ENCODE measurements around the gene PSD2. TPM values are rescaled to one million over a fixed set of nuclear protein-coding genes. Genes with fewer than 3 reads are reported as not detected.

The PSD2 gene
- total and polyA plus RNA-seq, 8 donors: 0.06 to 2.5 (median 1.7) TPM; not detected in 1

GRCh38 chr5:139872851-139873794, 77.5 kb downstream of the PSD2 start:
- Histone ChIP-seq H3K9me3 (no peaks in the 10 kb centered on the region), H3K27me3 (no peaks in the 10 kb centered on the region), H3K27ac (no peak overlapping the region), H3K4me1 (no peaks in the 10 kb centered on the region), H3K4me3 (no peak overlapping the region), H3K36me3 (no peaks in the 10 kb centered on the region)
- DNase-seq (no peak), ATAC-seq (peak; percentile 32)
- intact Hi-C loops (cut with DNase I): no loop called here
- no peak for TF ChIP-seq CTCF (IDR thresholded peaks at IDR 0.05)

GRCh38 chr5:139875957-139876356, 80.3 kb downstream of the PSD2 start:
- no peak overlapping the region for H3K4me3 ChIP-seq
- intact Hi-C loops (cut with DNase I): no loop called here
- H3K36me3 ChIP-seq: no peaks in the 10 kb centered on the region
- no peak for TF ChIP-seq CTCF (IDR thresholded peaks at IDR 0.05)
- H3K9me3 ChIP-seq: no peaks in the 10 kb centered on the region
- no peak overlapping the region for H3K27ac ChIP-seq
- DNase-seq (no peak), ATAC-seq (no peak)
- no peaks in the 10 kb centered on the region for H3K27me3 ChIP-seq
- no peaks in the 10 kb centered on the region for H3K4me1 ChIP-seq

- Histone ChIP-seq H3K9me3 (no peaks in the 10 kb centered on the region), H3K4me3 (no peak overlapping the region), H3K4me1 (no peaks in the 10 kb centered on the region), H3K36me3 (no peaks in the 10 kb centered on the region), H3K27me3 (no peaks in the 10 kb centered on the region), H3K27ac (no peak overlapping the region)
- TF ChIP-seq CTCF (IDR thresholded peaks at IDR 0.05): no peak
- DNase-seq (no peak), ATAC-seq (no peak)
- intact Hi-C loops (cut with DNase I): no loop called here
Observed at GRCh38 chr5:139877129-139877597, 81.6 kb downstream of the PSD2 start.

- intact Hi-C loops (cut with DNase I): no loop called here
- no peaks in the 10 kb centered on the region for H3K4me1 ChIP-seq
- ATAC-seq (peak; percentile 43), DNase-seq (no peak)
- H3K27ac ChIP-seq: no peak overlapping the region
- no peak for TF ChIP-seq CTCF (IDR thresholded peaks at IDR 0.05)
- no peaks in the 10 kb centered on the region for H3K9me3 ChIP-seq
- no peak overlapping the region for H3K4me3 ChIP-seq
- H3K36me3 ChIP-seq: no peaks in the 10 kb centered on the region
- no peaks in the 10 kb centered on the region for H3K27me3 ChIP-seq
Observed at GRCh38 chr5:139878093-139878492, 82.5 kb downstream of the PSD2 start.

GRCh38 chr5:139880416-139881142, 85.0 kb downstream of the PSD2 start:
- Histone ChIP-seq H3K27ac (peak overlapping the region in 1 of 2 donors; percentile 19), H3K27me3 (no peaks in the 10 kb centered on the region), H3K4me3 (no peak overlapping the region), H3K4me1 (no peaks in the 10 kb centered on the region), H3K36me3 (no peaks in the 10 kb centered on the region), H3K9me3 (no peaks in the 10 kb centered on the region)
- DNase-seq: peak in 2 of 4 donors; percentile 84 to 90
- ATAC-seq: peak; percentile 78
- intact Hi-C loops (cut with DNase I): no loop called here
- no peak for TF ChIP-seq CTCF (IDR thresholded peaks at IDR 0.05)

Data from left lung (tissue), 10 donors.